Measurements from ENCODE around the gene TEAD4.

Gene TEAD4

DNA sequence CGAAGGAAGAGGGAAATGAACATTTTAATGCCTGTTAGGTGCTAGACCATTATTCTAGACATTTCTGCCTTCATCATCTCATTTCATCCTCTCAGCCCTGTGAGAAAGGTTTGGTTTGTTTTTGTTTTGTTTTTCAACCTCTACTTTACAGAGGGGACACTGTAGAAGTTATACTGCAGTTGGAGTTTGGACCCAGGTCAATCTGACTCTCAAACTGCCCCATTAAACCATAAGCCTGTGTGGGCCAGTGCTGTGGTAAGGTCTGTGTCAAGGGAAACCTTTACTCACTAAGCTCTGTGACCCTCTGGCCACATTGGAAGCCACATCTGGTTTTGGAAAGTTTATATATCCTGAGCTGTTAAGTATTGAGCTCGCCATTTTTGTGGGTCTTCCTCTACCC lies 8.5 kb downstream of the TEAD4 start:
- Histone ChIP-seq H3K4me1 (ENCODE audit: insufficient read depth, low read length) (no peaks in the 10 kb centered on the region), H3K79me2 (ENCODE audit: insufficient read depth, low read length) (no peaks in the 10 kb centered on the region), H3K9me3 (ENCODE audit: insufficient read depth, low read length, severe bottlenecking) (no peaks in the 10 kb centered on the region), H3K9ac (ENCODE audit: low read depth, low read length) (no peak overlapping the region), H3K4me3 (ENCODE audit: low read depth in 1 of 2, low read length in 2 of 2) (no peak overlapping the region), H3K27me3 (ENCODE audit: insufficient read depth, low read length, poor library complexity) (peaks cover 7% of the 10 kb centered on the region), H4K20me1 (ENCODE audit: insufficient read depth, low read length) (no peaks in the 10 kb centered on the region), H3K36me3 (ENCODE audit: insufficient read depth, low read length) (no peaks in the 10 kb centered on the region), H3K4me2 (ENCODE audit: insufficient read depth, low read length) (no peak overlapping the region), H3K27ac (ENCODE audit: low read length) (no peak overlapping the region), H2AFZ (ENCODE audit: low read depth, low read length) (no peak overlapping the region)
- ATAC-seq (ENCODE audit: insufficient read depth, low read depth) (no peak), DNase-seq (no peak)
- TF ChIP-seq EZH2 (IDR thresholded peaks at IDR 0.05; ENCODE audit: borderline replicate concordance, low read depth, low read length, severe bottlenecking) = no peak

DNA sequence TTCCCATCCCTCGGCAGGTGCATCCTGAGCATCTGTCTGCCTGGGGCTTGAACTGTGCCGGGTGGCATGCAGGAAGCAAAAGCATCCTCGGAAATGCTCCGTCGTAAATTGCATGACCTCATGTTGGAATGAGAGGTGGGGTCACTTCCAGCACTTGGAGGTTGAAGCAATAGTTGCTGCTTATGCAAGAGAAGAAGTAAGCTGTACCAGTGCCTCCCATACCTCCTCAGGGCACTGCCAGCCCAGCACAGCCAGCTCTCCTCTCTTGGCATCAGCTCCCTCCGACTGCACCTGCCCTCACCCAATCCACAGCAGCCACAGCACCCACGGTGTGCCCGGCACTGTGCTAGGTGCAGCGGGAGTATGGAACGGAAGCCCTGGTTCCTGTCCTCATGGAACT lies 11.5 kb downstream of the TEAD4 start:
- TF ChIP-seq, protein P1, sequence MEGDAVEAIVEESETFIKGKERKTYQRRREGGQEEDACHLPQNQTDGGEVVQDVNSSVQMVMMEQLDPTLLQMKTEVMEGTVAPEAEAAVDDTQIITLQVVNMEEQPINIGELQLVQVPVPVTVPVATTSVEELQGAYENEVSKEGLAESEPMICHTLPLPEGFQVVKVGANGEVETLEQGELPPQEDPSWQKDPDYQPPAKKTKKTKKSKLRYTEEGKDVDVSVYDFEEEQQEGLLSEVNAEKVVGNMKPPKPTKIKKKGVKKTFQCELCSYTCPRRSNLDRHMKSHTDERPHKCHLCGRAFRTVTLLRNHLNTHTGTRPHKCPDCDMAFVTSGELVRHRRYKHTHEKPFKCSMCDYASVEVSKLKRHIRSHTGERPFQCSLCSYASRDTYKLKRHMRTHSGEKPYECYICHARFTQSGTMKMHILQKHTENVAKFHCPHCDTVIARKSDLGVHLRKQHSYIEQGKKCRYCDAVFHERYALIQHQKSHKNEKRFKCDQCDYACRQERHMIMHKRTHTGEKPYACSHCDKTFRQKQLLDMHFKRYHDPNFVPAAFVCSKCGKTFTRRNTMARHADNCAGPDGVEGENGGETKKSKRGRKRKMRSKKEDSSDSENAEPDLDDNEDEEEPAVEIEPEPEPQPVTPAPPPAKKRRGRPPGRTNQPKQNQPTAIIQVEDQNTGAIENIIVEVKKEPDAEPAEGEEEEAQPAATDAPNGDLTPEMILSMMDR (IDR thresholded peaks at IDR 0.05; ENCODE audit: borderline replicate concordance, extremely low read depth, low read length, poor library complexity, severe bottlenecking) = no peak
- no peak for TF ChIP-seq EZH2 (IDR thresholded peaks at IDR 0.05; ENCODE audit: borderline replicate concordance, low read depth, low read length, severe bottlenecking)
- H3K4me1 ChIP-seq (ENCODE audit: insufficient read depth, low read length) = no peaks in the 10 kb centered on the region
- no peak overlapping the region for H2AFZ ChIP-seq (ENCODE audit: low read depth, low read length)
- ATAC-seq (ENCODE audit: insufficient read depth, low read depth) = no peak
- H3K36me3 ChIP-seq (ENCODE audit: insufficient read depth, low read length) = no peaks in the 10 kb centered on the region
- no peaks in the 10 kb centered on the region for H3K27me3 ChIP-seq (ENCODE audit: insufficient read depth, low read length, poor library complexity)
- H3K27ac ChIP-seq (ENCODE audit: low read length) = no peak overlapping the region
- H3K4me3 ChIP-seq (ENCODE audit: low read depth in 1 of 2, low read length in 2 of 2) = no peak overlapping the region
- no peak overlapping the region for H3K9ac ChIP-seq (ENCODE audit: low read depth, low read length)
- H3K79me2 ChIP-seq (ENCODE audit: insufficient read depth, low read length) = no peaks in the 10 kb centered on the region
- no peaks in the 10 kb centered on the region for H4K20me1 ChIP-seq (ENCODE audit: insufficient read depth, low read length)
- no peaks in the 10 kb centered on the region for H3K9me3 ChIP-seq (ENCODE audit: insufficient read depth, low read length, severe bottlenecking)
- H3K4me2 ChIP-seq (ENCODE audit: insufficient read depth, low read length) = no peak overlapping the region
- DNase-seq = no peak

DNA sequence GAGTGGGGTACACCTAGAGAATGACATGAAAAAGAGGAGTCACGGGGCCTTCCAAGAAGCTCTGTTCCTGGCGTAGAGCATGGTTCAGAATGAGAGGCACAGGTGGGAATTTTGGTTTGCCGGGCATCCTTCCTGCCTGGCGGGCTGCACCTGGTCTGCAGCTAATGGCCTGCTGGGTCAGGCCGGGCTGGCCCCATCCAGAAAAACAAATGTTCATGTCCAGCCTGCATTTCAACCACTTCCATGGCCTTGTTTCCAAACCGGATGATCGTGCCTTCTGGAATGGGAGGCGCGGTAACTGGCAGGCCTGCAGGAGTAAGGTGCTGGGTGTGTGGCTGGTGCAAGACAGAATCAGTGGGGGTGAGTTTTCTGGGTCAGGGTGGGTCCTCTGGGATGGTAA lies 14.4 kb downstream of the TEAD4 start:
- no peak overlapping the region for H3K9ac ChIP-seq (ENCODE audit: low read depth, low read length)
- H3K27me3 ChIP-seq (ENCODE audit: insufficient read depth, low read length, poor library complexity) = no peaks in the 10 kb centered on the region
- DNase-seq (no peak), ATAC-seq (ENCODE audit: insufficient read depth, low read depth) (no peak)
- TF ChIP-seq EZH2 (IDR thresholded peaks at IDR 0.05; ENCODE audit: borderline replicate concordance, low read depth, low read length, severe bottlenecking) = no peak
- TF ChIP-seq, protein P1 (IDR thresholded peaks at IDR 0.05; ENCODE audit: borderline replicate concordance, extremely low read depth, low read length, poor library complexity, severe bottlenecking) = no peak
- H3K9me3 ChIP-seq (ENCODE audit: insufficient read depth, low read length, severe bottlenecking) = no peaks in the 10 kb centered on the region
- no peaks in the 10 kb centered on the region for H4K20me1 ChIP-seq (ENCODE audit: insufficient read depth, low read length)
- H3K4me1 ChIP-seq (ENCODE audit: insufficient read depth, low read length) = no peaks in the 10 kb centered on the region
- H3K79me2 ChIP-seq (ENCODE audit: insufficient read depth, low read length) = no peaks in the 10 kb centered on the region
- H3K27ac ChIP-seq (ENCODE audit: low read length) = no peak overlapping the region
- no peak overlapping the region for H3K4me2 ChIP-seq (ENCODE audit: insufficient read depth, low read length)
- no peak overlapping the region for H2AFZ ChIP-seq (ENCODE audit: low read depth, low read length)
- no peak overlapping the region for H3K4me3 ChIP-seq (ENCODE audit: low read depth in 1 of 2, low read length in 2 of 2)
- H3K36me3 ChIP-seq (ENCODE audit: insufficient read depth, low read length) = no peaks in the 10 kb centered on the region

DNA sequence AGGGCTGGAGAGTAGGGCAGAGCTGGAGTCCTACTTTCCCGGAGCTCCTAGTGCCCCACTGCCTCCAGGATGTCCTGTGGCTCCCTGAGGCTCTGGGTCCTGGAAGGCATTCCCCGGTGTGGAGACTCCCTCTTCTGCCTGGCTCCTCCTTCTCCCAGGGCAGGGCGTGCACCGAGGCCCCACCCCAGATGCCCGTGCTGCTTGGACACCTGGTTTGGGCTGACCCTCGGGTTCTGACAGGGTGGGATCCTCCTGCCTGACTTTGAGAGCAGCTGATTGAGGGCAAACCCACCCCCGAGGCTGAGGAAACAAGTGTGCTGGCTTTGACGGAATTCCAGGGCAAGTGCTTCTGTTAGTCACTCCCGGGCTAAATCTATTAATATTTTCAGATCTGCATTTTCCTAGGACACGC lies 15.4 kb downstream of the TEAD4 start:
- DNase-seq = no peak
- no peaks in the 10 kb centered on the region for H3K36me3 ChIP-seq (ENCODE audit: insufficient read depth, low read length)
- no peak overlapping the region for H3K9ac ChIP-seq (ENCODE audit: low read depth, low read length)
- no peak overlapping the region for H3K4me2 ChIP-seq (ENCODE audit: insufficient read depth, low read length)
- H3K9me3 ChIP-seq (ENCODE audit: insufficient read depth, low read length, severe bottlenecking) = no peaks in the 10 kb centered on the region
- ATAC-seq (ENCODE audit: insufficient read depth, low read depth) = no peak
- no peaks in the 10 kb centered on the region for H3K79me2 ChIP-seq (ENCODE audit: insufficient read depth, low read length)
- no peak overlapping the region for H3K4me3 ChIP-seq (ENCODE audit: low read depth in 1 of 2, low read length in 2 of 2)
- no peaks in the 10 kb centered on the region for H3K27me3 ChIP-seq (ENCODE audit: insufficient read depth, low read length, poor library complexity)
- no peak overlapping the region for H2AFZ ChIP-seq (ENCODE audit: low read depth, low read length)
- no peak for TF ChIP-seq EZH2 (IDR thresholded peaks at IDR 0.05; ENCODE audit: borderline replicate concordance, low read depth, low read length, severe bottlenecking)
- TF ChIP-seq, protein P1 (IDR thresholded peaks at IDR 0.05; ENCODE audit: borderline replicate concordance, extremely low read depth, low read length, poor library complexity, severe bottlenecking) = no peak
- no peaks in the 10 kb centered on the region for H4K20me1 ChIP-seq (ENCODE audit: insufficient read depth, low read length)
- H3K27ac ChIP-seq (ENCODE audit: low read length) = no peak overlapping the region
- H3K4me1 ChIP-seq (ENCODE audit: insufficient read depth, low read length) = no peaks in the 10 kb centered on the region
